Stimulated activated naive B cell treated with anti-CD40 and anti-IgM and Interleukin-4, amounts not matched to agents 10 μg/mL and 1 μg/mL and 100 μg/mL, for 72 hours (primary cell): ENCODE data around the gene DNTT.

ENCODE experiments used
- ATAC-seq, 2 donors: fragments of 150-1000 bp; cut with Tn5 transposase; replicated peaks; 2 replicates each; pipeline ENCODE4 v1.10.0; 2021; ENCODE audit warnings: moderate library complexity in 1 of 2
- DNase-seq: peaks from one replicate; pipeline ENCODE4 v3.0.0; 2021
- H3K27ac Mint-ChIP-seq: one replicate; pipeline ENCODE4 v1.8.0; 2022; ENCODE audit warnings: mild to moderate bottlenecking, mixed read lengths
- H3K27me3 Mint-ChIP-seq, 2 donors: one replicate each; pipeline ENCODE4 v1.8.0; 2022; ENCODE audit warnings: mixed read lengths in 2 of 2
- H3K36me3 Mint-ChIP-seq, 2 donors: one replicate each; pipeline ENCODE4 v1.8.0; 2022; ENCODE audit warnings: mixed read lengths in 2 of 2, mild to moderate bottlenecking in 1 of 2
- H3K4me1 Mint-ChIP-seq, 2 donors: one replicate each; pipeline ENCODE4 v1.8.0; 2022; ENCODE audit warnings: mixed read lengths in 2 of 2, mild to moderate bottlenecking in 1 of 2
- H3K4me3 Mint-ChIP-seq, 2 donors: one replicate each; pipeline ENCODE4 v1.8.0; 2022; ENCODE audit warnings: mild to moderate bottlenecking in 2 of 2, mixed read lengths in 2 of 2, moderate library complexity in 1 of 2
- H3K9me3 Mint-ChIP-seq, 2 donors: one replicate each; pipeline ENCODE4 v1.8.0; 2022; ENCODE audit warnings: mixed read lengths in 2 of 2, mild to moderate bottlenecking in 1 of 2

DNTT gene

DNA sequence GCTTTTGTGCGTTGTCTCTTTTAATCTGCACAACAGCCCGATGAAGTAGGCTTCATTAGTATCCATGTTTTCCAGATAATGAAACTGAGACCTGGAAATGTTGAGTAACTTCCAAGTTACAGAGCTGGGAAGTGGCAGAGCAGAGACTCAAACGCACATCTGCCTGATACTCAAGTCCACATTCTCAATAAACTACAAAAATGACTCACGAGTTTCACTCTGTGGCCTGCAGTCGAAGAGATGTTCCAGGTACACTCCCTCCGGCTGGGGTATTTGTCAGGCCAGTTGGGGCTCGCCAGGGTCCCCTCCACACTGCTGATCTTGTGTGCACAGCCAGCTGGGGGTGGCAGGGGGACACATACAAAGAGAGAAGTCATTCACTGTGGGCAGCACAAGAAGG, 72.2 kb downstream of the DNTT start:
- no peaks in the 10 kb centered on the region for H3K9me3 Mint-ChIP-seq
- DNase-seq (no peak), ATAC-seq (peak; percentile 28 to 58)
- no peak overlapping the region for H3K27ac Mint-ChIP-seq
- H3K36me3 Mint-ChIP-seq: no peaks in the 10 kb centered on the region
- peaks cover 10 to 22% of the 10 kb centered on the region in 2 donors for H3K4me1 Mint-ChIP-seq
- peaks cover 17 to 21% of the 10 kb centered on the region in 2 donors for H3K27me3 Mint-ChIP-seq
- H3K4me3 Mint-ChIP-seq: no peak overlapping the region

DNA sequence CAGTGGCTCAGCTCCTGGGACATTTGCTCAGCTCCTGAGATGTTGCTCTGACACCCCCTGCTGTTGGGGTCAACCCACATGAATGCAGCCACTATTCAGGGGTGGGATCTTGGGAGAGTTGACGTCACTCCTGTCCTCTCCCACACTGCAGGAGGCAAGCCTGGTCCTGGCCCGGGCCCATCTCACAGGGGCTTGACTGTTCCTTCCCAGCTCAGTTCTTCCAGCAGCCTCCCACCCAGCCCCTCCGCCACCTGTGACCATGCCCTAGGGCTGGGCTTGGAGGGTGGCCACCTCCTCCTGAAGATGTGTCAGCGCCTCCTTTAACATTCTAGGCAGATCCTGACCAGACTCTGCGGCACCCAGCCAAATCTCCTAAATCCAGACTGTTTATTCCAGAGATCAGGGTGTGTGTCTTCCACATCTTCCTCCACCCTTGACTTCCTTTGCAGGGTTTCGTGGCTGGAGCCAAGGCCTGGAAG, 73.6 kb downstream of the DNTT start:
- H3K27ac Mint-ChIP-seq: no peak overlapping the region
- peaks cover 23 to 27% of the 10 kb centered on the region in 2 donors for H3K27me3 Mint-ChIP-seq
- H3K36me3 Mint-ChIP-seq: peaks cover 0 to 2% of the 10 kb centered on the region in 2 donors
- DNase-seq (no peak), ATAC-seq (no peak)
- H3K9me3 Mint-ChIP-seq: peaks cover 3% of the 10 kb centered on the region in 2 donors
- H3K4me1 Mint-ChIP-seq: peaks cover 10 to 22% of the 10 kb centered on the region in 2 donors
- no peak overlapping the region for H3K4me3 Mint-ChIP-seq

DNA sequence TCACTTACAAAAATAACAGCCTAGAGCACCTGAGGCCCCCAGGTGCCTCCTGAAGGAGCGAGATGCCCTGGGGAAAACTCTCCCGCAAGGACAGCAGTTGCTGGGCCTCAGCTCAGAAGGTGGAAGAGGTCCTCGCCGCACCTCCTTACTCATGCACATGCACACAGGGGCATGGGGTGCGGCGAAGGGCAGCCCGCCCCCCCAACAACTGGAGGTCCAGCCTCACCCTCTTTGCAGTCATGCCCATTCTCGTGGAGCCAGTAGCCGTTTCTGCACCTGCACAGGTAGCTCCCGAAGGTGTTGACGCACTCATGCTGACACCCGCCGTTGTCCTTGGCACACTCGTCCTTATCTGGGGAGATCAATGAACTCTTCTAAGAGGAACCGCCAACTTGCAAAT, 74.5 kb downstream of the DNTT start:
- H3K27me3 Mint-ChIP-seq: peaks cover 20 to 25% of the 10 kb centered on the region in 2 donors
- H3K4me1 Mint-ChIP-seq: peaks cover 10 to 22% of the 10 kb centered on the region in 2 donors
- no peak for ATAC-seq
- no peak for DNase-seq
- H3K9me3 Mint-ChIP-seq: peaks cover 3 to 4% of the 10 kb centered on the region in 2 donors
- H3K4me3 Mint-ChIP-seq: no peak overlapping the region
- peaks cover 0 to 3% of the 10 kb centered on the region in 2 donors for H3K36me3 Mint-ChIP-seq
- H3K27ac Mint-ChIP-seq: no peak overlapping the region

DNA sequence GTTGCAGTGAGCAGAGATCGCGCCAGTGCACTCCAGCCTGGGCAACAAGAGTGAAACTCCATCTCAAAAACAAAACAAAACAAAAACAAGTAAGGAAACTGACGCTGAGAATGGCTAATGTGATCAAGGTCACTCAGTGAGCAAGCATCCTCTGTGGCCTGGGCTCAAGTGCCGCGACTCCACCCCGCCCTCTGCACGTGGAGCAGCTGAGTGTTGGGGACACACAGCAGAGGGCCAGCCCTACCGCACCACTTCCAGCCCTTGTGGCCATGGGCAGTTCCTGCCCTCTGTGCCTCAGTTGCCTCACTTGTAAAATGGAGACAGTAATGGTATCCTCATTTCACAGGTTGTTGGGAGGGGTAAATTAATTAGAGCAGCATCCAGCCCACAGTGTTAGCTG, 75.5 kb downstream of the DNTT start:
- Mint-ChIP-seq H3K27ac (no peak overlapping the region), H3K4me3 (no peak overlapping the region), H3K4me1 (peaks cover 5 to 14% of the 10 kb centered on the region in 2 donors), H3K9me3 (peaks cover 3 to 4% of the 10 kb centered on the region in 2 donors), H3K27me3 (peaks cover 14 to 22% of the 10 kb centered on the region in 2 donors), H3K36me3 (peaks cover 0 to 3% of the 10 kb centered on the region in 2 donors)
- DNase-seq: no peak
- ATAC-seq: no peak

DNA sequence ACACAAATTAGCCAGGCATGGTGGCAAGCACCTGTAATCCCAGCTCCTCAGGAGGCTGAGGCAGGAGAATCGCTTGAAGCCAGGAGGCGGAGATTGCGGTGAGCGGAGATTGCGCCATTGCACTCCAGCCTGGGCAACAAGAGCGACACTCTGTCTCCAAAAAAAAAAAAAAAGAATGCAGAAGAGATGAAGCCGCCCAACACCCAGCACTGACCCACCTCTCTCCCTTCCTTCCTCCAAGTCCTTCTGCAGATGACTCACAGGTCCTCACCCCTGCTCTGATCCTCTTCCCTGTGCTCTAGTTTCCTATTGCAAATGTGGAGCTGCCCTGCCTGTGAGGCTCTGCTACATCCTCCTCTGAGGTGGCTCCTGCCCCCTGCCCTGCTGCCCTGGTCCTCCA, 76.6 kb downstream of the DNTT start:
- Mint-ChIP-seq H3K4me1 (peaks cover 2 to 6% of the 10 kb centered on the region in 2 donors), H3K27ac (no peak overlapping the region), H3K36me3 (peaks cover 0 to 3% of the 10 kb centered on the region in 2 donors), H3K9me3 (peaks cover 3 to 4% of the 10 kb centered on the region in 2 donors), H3K27me3 (peaks cover 21 to 22% of the 10 kb centered on the region in 2 donors), H3K4me3 (no peak overlapping the region)
- no peak for DNase-seq
- no peak for ATAC-seq

DNA sequence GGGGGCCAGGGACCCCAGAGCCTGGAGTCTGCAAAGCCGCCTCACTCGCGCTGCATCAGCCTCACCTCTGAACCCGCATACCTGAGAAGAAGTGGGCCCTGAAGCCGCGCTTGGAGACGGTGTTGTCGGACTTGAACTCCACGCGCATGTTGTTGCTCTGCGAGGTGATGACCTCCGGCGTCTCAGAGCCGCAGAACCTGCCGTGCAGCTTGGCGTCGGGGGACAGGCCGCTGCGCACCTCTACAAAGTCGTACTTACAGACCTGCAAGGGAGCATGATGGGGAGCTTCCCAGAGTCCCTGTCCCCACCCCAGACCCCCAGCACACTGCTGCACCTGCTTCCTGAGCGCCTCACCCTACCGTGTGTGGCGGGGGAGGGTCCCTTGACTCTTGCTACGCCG, 80.3 kb downstream of the DNTT start:
- Mint-ChIP-seq H3K9me3 (peaks cover 3 to 4% of the 10 kb centered on the region in 2 donors), H3K4me3 (no peak overlapping the region), H3K36me3 (peaks cover 0 to 3% of the 10 kb centered on the region in 2 donors), H3K27ac (no peak overlapping the region), H3K27me3 (peaks cover 28 to 35% of the 10 kb centered on the region in 2 donors), H3K4me1 (no peaks in the 10 kb centered on the region)
- no peak for DNase-seq
- ATAC-seq: no peak

DNA sequence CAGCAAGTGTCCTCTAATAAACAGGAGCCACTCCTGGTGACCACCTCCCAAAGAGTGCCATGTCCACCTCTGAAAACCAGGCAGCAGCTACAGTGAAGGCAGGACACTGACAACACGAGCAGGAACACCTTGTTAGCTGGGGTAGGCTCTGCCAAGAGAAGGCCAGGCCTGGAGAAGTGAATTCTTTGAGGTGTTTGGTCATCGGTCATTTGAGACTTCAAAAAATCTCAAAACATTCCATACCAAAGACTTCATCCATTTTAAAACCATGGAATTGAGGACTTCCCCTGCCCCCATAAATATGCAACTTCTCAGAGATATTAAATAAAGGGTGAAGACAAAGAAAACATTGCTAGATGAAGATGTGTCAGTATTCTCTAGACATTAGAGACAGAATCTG, 82.9 kb downstream of the DNTT start:
- H3K27ac Mint-ChIP-seq: no peak overlapping the region
- H3K27me3 Mint-ChIP-seq: peaks cover 23 to 26% of the 10 kb centered on the region in 2 donors
- H3K4me3 Mint-ChIP-seq: no peak overlapping the region
- peaks cover 0 to 3% of the 10 kb centered on the region in 2 donors for H3K36me3 Mint-ChIP-seq
- no peaks in the 10 kb centered on the region for H3K4me1 Mint-ChIP-seq
- DNase-seq (no peak), ATAC-seq (no peak)
- peaks cover 3 to 4% of the 10 kb centered on the region in 2 donors for H3K9me3 Mint-ChIP-seq

DNA sequence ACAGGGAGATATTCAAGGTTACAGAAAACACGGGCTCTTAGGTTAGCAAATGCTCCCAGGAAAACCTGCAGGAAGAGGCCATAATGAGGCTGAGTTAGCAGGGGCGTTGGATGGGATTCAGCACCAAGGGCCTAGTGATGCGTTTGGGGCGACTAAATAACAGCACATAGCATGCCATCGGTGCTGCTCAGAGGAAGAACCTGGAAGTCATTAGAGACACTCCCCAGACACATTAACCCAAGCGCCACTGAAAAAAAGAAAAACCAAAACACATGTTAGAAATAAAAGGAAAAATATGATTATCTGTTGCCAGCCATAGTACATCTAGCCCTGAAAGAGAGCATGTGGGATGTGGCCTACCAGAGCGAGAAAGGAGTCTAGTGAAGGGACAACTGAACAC, 83.4 kb downstream of the DNTT start:
- H3K4me1 Mint-ChIP-seq: no peaks in the 10 kb centered on the region
- no peak for ATAC-seq
- peaks cover 21 to 24% of the 10 kb centered on the region in 2 donors for H3K27me3 Mint-ChIP-seq
- H3K27ac Mint-ChIP-seq: no peak overlapping the region
- no peak overlapping the region for H3K4me3 Mint-ChIP-seq
- no peak for DNase-seq
- H3K9me3 Mint-ChIP-seq: peaks cover 2 to 3% of the 10 kb centered on the region in 2 donors
- peaks cover 0 to 3% of the 10 kb centered on the region in 2 donors for H3K36me3 Mint-ChIP-seq
